Activated CD4-positive, CD25-positive, alpha-beta regulatory T cell treated with anti-CD3 and anti-CD28 coated beads, Interleukin-2, amount 50 U/mL, for 72 hours (primary cell): Measurements from ENCODE around the gene LRRC59.

Experiments
- DNase-seq: peaks from one replicate; pipeline ENCODE4 v3.0.0; 2021

LRRC59 gene

DNA sequence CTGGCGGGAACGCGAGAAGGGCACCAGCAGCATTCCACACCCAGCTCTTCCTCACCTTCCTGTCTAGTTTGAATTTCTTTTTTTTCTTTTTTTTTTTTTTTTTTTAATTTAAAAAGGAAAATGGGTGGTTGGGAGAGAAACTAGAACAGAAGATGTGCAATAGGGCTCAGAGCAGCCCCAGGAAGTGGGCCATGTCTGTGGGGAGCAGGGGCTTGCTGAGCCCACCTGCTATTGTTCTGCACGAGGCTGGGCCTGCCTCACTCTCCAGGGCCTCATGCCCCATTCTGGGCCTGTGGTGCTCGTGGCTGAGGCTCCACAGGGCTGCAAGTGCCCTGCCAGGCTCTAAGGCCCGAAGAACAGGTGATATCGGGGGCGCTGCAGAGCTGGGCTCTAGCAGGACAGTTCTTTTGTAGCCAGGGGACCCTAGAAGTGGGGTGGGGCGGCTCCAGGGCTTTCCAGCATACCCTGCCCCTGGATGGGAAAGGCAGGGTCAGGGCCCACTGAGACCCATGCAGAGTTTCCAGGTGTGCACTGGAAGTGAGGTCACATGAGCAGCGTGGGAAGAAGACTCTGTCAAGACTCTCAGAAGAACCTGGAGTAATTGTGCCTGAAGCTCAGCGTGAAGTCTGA is 36.7 kb downstream of the LRRC59 start:
- DNase-seq = no peak

DNA sequence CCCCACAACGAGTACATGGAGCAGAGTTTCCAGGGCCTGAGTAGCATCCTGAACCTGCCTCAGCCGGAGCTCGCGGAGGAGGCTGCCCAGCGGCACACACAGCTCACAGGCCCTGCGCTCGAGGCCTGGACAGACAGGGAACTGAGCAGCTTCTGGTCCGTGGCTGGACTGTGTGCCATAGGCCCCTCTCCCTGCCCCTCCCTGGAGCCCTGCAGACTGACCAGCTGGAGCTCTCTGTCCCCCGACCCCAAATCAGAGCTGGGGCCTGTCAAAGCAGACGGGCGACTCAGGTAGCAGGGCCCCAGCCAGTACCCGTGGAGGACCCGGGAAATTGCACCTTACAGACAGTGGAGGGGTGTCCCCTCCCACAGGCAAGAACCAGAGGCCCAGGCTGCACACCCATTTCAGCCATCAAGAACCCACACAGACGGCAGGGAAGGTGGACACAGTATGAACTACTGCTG is 37.3 kb downstream of the LRRC59 start:
- no peak for DNase-seq

DNA sequence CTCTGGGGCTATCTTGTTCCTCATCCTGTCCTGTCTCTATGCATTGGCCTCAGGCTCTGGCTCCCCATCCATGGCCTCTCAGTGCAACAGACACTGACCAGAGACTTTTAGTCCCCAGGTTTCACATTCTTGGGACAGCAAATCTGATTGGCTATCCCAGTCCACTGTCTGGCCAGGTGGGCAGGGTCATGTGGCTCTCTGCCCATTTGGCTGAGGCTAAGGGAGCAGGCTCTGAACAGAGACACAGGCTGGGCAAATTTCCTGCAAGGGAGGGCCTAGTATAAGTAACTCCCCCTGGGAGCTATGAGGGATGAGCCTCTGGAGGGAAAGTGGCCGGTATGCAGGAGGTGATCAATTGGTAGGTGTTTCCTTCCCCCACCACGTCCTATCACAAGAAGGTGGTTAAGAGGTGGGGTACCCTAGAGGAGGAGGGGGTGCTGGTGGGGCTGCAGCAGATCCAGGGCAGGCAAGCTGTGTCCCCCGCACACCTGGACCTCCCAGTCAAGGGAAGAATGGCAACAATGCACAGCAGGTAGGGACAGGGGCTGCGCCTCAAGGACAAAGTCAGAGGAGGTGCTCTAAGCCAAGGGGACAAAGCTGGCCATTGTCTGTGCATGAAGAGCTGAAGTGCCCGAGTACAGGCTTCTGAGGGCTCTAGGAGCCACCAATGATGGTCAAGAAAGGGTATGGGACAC is 38.2 kb downstream of the LRRC59 start:
- no peak for DNase-seq

DNA sequence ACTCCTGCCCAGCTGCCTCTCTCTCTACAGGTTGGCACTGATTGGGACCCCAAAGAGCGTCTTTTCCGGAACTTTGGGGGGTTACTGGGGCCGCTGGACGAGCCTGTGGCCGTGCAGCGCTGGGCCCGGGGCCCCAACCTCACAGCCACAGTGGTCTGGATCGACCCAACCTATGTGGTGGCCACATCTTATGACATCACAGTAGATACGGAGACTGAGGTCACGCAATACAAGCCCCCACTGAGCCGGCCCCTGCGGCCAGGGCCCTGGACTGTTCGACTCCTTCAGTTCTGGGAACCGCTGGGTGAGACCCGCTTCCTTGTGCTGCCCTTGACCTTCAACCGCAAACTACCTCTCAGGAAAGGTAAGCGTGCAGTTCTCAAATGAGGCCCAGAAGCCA is 39.1 kb downstream of the LRRC59 start:
- DNase-seq = no peak

DNA sequence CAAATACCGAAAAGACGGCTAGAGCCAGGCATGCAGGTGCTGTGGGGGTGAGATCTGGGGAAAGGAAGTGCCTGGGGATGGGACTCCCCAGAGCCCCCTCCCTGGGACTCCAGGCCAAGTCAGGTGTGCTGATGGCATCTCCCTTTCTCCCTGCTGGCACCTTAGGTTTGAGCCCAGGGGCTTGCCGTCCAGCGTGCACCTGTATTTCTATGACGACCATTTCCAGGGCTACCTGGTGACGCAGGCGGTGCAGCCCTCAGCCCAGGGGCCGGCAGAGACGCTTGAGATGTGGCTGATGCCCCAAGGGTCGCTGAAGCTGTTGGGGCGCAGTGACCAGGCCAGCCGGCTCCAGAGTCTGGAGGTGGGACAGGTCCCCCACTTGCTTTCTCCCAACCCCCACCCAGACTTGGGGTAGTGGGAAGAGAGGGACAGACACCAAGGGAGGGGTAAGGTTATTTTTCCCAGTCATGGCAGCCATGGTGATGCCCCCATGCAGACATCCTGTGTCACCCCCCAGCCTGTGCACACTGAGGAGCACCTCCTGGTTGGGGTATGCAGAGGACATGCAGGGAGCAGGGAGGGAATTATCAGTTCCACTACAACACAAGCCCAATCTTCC is 40.3 kb downstream of the LRRC59 start:
- no peak for DNase-seq

DNA sequence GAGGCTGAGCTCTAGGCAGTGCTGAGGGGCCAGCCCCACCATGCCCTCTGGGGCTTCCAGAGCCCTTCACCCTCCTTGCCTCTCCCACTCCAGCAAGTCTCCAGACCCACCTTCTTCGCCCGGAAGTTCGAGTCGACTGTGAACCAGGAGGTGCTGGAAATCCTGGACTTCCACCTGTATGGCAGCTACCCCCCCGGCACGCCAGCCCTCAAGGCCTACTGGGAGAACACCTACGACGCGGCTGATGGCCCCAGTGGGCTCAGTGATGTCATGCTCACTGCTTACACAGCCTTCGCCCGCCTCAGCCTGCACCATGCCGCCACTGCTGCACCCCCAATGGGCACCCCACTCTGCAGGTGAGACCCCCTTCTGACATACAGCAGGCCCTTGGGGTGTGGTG is 40.9 kb downstream of the LRRC59 start:
- no peak for DNase-seq

DNA sequence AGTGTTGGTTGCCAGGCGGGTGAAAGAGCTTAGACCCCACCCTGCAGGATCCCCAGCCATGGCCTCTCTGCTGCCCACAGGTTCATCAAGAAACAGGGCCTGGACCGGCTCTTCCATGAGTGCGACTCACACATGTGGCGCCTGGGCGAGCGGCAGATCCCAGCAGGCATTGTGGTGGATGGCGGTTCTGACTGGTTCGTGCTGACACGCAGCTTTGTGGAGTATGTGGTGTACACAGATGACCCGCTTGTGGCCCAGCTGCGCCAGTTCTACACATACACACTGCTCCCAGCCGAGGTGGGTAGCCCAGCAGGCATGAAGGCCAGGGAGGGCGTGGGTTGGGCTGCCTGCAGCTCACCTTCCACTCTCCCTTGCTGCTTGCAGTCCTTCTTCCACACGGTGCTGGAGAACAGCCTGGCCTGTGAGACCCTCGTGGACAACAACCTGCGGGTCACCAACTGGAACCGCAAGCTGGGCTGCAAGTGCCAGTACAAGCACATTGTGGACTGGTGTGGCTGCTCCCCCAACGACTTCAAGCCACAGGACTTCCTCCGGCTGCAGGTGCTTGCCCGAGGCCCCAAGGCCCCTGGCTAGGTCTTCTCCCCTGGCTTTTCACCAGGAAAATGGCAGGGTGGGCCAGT is 41.5 kb downstream of the LRRC59 start:
- no peak for DNase-seq

DNA sequence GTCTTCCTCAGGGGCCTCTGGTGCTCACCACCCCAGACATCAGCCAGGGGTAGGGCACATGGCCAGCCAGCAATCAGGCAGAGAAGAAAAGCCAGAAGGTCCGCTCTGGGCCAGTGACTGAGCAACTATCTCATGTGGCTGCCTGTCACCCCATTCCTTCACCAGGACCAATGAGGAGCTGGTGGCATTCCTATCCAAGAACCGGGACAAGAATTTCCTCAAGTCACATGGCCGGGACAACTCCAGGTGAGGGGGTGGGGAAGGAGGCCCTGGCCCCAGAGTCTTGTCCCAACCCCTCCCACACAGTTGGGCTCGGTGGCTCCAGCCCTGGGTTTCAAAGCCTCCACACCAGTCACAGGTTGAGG is 42.0 kb downstream of the LRRC59 start:
- no peak for DNase-seq

DNA sequence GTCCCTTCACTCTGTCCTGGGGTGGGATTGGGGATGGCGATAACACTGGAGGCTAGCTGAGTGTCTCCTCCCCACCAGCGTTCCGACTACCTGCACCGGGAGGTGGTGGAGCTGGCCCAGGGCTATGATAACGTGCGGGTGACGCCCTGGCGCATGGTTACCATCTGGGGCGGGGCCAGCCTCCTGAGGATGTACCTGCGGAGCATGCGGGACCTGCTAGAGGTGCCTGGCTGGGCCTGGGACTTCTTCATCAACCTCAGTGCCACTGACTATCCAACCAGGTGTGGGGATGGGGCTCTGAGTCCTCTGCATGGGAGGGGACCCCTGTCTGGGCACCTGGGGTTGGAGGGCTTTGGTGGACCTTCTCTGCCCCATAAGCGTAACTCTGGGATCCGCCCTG is 42.5 kb downstream of the LRRC59 start:
- DNase-seq = no peak

DNA sequence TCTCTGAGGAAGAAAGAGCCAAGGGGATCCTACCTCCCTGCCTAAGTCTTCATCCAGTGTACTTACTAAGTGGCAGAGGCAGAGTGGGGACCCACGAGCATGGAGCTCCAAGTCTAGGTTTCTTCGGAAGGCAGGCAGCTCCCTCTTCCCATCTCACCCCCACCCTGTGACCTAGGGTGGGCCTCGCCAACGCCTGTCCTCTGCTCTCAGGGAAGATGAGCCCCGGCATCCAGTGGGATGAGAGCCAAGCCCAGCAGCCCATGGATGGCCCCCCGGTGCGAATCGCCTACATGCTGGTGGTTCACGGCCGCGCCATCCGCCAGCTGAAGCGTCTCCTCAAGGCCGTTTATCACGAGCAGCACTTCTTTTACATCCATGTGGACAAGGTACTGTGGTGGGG is 43.1 kb downstream of the LRRC59 start:
- no peak for DNase-seq

DNA sequence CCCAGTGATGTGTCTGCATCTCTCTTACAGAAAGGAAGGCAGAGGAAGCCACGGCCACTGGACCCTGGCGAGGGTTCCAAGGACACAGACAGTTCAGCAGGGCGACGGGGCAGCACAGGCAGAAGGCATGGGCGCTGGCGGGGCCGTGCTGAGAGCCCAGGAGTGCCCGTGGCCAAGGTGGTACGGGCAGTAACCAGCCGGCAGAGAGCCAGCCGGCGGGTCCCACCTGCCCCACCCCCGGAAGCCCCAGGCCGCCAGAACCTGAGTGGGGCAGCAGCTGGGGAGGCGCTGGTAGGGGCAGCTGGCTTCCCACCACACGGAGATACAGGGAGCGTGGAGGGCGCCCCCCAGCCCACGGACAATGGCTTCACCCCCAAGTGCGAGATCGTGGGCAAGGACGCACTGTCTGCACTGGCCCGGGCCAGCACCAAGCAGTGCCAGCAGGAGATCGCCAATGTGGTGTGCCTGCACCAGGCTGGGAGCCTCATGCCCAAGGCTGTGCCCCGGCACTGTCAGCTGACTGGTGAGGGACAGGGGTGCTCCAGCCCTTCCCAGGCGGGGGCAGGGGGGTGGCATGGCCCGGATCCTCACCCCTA is 43.6 kb downstream of the LRRC59 start:
- no peak for DNase-seq

DNA sequence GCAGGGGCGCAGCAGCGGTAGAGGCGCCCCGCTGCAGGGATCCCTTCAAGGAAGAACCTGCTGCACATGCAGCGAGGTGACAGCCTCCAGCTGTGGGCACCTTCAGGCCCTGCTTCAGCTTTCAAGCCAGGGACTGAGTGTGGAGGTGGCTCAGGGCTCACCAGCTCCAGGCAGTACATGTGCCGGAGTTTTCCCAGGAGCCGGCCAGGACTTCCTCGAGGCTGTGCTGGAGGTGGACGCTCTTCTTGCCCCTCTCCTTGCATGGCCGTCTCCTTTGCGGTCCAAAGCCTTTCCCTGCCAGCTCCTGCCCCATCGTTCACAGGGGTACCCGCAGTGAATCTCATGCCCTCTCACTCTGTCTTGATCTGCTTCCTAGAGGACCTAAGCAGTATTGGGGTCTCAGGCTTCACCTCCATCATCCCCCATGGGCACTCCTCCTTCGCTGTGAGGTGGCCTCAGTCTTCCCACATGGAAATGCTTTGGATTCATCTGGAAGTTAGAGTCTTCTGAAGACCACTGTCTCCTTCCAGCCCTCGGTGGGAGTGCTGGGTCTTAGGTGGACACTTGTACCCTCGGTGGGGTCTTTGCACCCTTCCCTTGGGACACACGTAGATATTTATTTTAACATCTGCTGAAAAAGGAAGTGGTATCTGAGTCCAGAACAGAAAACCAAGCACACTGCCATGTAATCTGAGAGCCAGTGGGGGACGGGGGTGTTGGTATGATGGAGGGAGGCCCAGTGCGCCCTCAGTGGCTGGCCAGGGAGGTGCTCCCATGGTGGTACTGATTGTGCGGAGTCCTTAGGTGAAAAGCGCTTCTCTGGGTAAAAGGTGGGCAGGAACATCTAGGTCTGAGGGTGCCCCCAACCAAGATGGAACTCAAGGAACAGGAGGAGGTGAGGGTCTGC is 44.4 kb downstream of the LRRC59 start:
- no peak for DNase-seq

DNA sequence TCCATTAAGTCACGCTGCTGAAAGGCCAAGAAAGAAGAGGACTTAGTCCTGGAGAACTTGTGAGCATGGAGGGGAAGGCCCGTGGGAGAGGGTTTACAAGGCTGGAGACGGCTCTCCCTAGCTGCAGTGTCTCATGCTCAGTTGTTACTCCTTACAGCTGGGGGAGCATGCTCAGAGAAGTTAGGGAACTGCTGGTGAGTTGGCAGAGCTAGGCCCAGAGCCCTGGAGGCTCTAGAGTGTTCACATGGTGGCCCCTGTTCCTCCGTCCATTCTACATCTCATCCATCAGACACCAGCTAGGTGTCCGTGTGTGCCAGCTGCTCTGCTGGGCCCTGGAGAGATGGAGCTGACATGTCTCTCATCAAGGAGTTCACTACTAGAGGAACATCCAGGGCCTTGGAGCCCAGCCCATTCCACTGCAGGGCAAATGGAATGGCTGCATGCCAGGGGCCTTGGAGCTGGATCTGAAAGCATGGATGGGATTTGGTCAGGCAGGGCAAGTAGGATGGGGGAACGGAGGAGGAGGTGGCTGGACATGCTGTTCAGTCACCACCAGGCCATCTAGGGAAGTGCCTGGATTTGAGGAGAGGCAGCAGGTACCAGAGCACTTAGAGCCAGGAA is 45.1 kb downstream of the LRRC59 start:
- DNase-seq = no peak

DNA sequence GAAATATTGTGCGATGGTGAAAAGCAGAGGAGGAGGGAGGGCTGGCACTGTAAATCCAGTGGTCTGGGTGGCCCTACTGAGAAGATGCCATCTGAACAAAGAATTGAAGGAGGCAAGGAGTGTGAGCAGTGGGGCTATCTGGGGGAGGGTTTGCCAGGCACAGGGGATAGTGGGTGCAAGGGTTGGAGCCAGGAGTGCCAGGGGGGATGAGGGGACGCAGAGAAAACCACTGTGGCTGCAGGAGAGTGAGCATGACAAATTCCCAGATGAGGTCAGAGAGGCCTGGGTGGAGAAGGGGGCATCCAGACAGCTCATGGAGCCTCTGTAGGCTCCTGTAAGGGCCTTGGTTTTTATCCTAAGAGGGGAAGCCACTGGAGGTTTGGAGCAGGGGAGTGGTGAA is 46.6 kb downstream of the LRRC59 start:
- DNase-seq = no peak

DNA sequence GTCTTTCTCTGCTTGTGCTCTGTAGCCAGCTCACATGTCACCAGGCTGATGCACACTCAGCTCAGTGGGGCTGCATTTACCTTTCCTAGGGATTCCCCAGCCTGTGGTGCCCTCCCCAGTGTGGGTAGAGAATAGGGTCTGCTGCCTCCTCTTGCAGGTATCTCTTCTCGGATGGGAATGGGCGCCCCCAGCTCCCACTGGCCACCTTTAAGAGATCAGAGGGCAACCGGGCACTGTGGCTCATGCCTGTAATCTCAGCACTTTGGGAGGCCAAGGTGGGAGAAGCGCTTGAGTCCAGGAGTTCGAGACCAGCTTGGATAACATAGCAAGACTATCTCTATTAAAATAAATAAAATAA is 48.1 kb downstream of the LRRC59 start:
- DNase-seq = no peak

DNA sequence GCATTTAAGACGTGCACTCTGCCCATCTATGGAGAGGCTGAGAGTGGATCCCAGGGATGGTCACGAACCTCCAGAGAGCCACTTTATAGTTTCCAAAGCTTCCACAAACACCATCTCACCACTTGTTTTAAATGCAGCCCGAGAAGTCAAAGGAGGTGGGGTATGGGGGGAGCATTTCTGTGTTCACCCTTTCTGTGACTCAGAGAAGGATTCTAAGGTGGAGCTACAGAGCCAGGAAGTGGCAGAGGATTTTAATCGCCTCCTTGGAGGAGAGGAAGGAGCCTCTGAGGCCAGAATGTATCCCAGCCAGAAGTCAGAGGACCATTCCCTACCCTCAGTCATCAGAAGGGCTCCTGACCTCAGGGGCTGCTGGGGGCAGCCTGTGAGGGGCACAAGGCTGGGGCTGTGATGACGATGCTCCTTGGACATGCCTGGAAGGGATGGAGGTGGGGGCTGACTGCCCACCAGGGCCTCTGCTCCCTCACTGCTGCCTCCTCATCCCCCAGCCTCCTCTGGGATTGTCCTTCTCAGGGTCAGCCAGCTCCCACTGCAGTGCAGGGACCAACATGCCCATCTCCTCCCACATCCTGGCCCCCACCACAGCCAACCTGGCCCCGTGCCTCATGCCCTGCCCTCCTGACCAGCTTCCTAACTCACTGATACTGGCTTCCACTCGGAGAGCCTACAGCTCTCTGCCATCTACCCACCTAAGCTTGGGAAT is 48.6 kb downstream of the LRRC59 start:
- DNase-seq = no peak

DNA sequence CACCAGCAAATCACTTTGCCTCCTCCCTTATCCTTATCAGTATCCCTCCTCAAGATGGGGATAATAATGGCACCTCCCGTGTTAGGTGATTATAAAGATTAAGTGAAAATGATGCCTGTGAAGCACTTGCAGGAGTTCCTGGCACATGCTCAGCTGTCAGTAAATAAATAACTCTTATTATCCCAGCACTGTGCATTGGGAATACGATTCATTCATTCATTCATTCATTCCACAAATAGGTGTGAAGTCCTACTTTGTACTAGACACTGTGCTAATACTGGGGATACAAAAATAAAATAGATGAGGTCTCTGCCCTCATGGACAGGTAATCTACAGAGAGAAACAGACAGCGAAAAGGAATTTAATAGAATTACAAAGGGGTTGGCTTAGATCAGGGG is 49.4 kb downstream of the LRRC59 start:
- DNase-seq = no peak

DNA sequence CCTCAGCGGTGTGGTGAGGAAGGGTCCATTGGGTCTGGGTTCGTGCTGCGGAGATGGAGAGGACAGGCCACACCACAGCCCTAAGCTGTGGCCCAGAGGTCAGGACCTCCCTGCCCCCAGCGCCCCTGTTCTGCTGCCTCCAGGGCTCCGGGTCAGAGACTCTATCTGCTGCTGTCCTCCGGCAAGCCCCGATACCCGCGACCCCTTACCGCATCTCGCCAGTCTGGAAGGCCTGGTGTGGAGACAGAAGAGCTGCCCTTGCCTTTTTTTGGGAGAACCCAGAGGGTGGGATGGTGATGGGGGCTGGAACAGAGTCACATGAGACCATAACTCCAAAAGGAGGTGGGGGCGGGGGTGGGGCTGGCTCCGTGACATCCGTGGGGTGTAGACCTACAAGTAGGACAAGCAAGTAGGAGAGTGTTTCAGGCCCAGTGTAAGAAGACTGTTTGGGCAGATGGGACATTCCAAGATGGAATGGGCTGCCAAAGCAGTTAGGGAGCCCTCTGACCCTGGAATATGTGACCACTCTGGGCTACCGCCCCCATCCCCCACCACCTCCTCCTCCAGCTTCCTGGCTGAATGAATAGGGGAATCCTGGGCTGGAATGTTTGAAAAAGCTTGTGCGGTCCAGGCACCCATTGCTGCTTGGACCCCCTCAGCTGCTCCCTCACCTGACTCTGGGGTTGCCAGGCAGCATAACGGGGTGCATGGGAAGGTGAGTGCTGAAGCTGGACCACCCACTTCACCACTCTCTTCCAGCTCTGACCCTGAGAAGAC is 50.0 kb downstream of the LRRC59 start:
- DNase-seq = no peak

DNA sequence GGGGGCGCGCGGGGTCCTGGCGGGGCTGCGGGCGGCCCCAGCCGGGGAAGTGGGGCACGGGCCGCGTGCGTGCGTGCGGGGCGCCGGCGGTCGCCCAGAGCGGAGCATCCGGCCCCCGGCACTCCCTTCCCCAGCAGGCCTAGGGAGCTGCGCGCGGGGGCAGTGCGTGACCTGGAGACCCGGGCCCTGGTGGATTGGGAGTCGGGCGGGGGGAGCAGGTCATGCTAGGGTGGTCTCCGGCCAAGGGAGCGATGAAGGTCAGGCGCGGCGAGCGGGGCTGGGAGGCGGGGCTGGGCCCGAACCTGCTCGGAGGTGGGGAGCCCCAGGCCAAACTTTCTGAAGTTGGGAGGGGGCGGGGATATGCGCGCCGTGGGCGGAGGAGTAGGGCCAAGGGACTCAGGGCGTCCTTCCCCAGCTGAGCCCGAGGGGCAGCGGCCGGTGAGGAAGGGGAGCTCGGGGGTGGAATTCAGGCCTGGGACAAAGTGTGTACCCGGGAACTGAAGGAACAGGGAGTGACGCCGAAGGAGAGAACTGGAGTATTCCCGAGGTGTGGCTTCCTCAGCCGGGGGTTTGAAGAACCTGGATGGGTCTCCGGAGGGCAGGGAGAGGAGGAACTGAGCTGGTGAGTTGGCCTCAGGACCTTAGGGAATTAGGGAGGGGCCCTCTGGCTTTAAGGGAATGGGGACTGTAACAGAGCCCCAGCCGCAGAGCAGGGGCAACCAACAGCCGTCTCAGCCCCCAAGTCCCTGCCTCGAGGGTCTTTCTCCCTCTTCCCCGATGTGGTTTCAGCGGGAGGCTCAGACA is 50.8 kb downstream of the LRRC59 start:
- DNase-seq = no peak
